HCT116 (cell line): ENCODE measurements around the gene NR2C2AP. TPM values are rescaled to one million over a fixed set of nuclear protein-coding genes. Genes with fewer than 3 reads are reported as not detected.

ENCODE experiments used
- ATAC-seq: fragments of 200-7000 bp; cut with Tn5 transposase; 2 replicates; pipeline ENCODE4 v1.9.1; 2020; ENCODE audit warnings: mild to moderate bottlenecking, moderate library complexity
- BruUV-seq: library from RNA; stranded (reverse); fragments of 400-500 nt; replicated peaks from 2 replicates; lab custom pipeline; 2021; lab: Mats Ljungman, UMichigan
- CTCF ChIA-PET: fragments of 300-600 bp; sonication (Branson Sonifier 250); formaldehyde crosslinking; loops from one replicate; lab custom pipeline; 2021; ENCODE audit warnings: antibody characterized with exemption; lab: Charles Lee
- POLR2A ChIA-PET: fragments of 300-600, 350-600 bp; sonication (Branson Sonifier 250); formaldehyde crosslinking; loops from one replicate; lab custom pipeline; 2021; ENCODE audit warnings: antibody characterized with exemption; lab: Charles Lee
- RAD21 ChIA-PET, 2 experiments: fragments of 300-600 bp; sonication (Branson Sonifier 250); formaldehyde crosslinking; loops; one replicate each; lab custom pipeline; 2023; ENCODE audit warnings: low total read pairs in 2 of 2; ENCODE audit not compliant: uncharacterized antibody in 2 of 2, unreplicated experiment in 2 of 2, low non-redundant PET in 1 of 2; lab: Charles Lee
- DNase-seq: peaks from one replicate; pipeline ENCODE4 v3.0.0-alpha.2; 2010; ENCODE audit warnings: low read depth, low spot score
- H2AFZ ChIP-seq: fragments of 200-600 bp; shearing (Covaris generic), sonication (generic); 2 replicates; pipeline ENCODE4 v1.6.1; 2017; ENCODE audit warnings: low read depth, mixed run types, mixed read lengths, antibody characterized with exemption, low read length; ENCODE audit not compliant: poor library complexity, severe bottlenecking
- H3K27ac ChIP-seq: 2 replicates; pipeline ENCODE4 v1.5.1; 2012; ENCODE audit warnings: low read depth, low read length
- H3K27me3 ChIP-seq: fragments of 200-600 bp; sonication (generic); 2 replicates; pipeline ENCODE4 v1.6.1; 2016; ENCODE audit warnings: mixed run types, low read length, mixed read lengths; ENCODE audit not compliant: insufficient read depth
- H3K36me3 ChIP-seq, 2 experiments: fragments of 200-500 bp in 1 of 2; fragments of 200-600 bp in 1 of 2; sonication (Bioruptor generic) in 1 of 2; sonication (generic) in 1 of 2; 2 replicates each; pipeline versions ENCODE4 v1.5.1 to v1.6.1; 2014 to 2016; ENCODE audit warnings: low read length in 2 of 2, inconsistent platforms in 1 of 2, mixed read lengths in 1 of 2, mixed run types in 1 of 2; ENCODE audit not compliant: insufficient read depth in 2 of 2, control insufficient read depth in 1 of 2
- H3K4me1 ChIP-seq, 2 experiments: fragments of 200-600 bp in 1 of 2; sonication (generic) in 1 of 2; 2 replicates each; pipeline versions ENCODE4 v1.5.1 to v1.6.1; 2012 to 2017; ENCODE audit warnings: low read length in 2 of 2, inconsistent platforms in 1 of 2, mild to moderate bottlenecking in 1 of 2, mixed read lengths in 1 of 2, mixed run types in 1 of 2, moderate library complexity in 1 of 2; ENCODE audit not compliant: insufficient read depth in 2 of 2, control insufficient read depth in 1 of 2
- H3K4me2 ChIP-seq: fragments of 200-600 bp; sonication (generic); 2 replicates; pipeline ENCODE4 v1.6.1; 2017; ENCODE audit warnings: mixed run types, low read length, mixed read lengths
- H3K4me3 ChIP-seq, 2 experiments: fragments of 200-600 bp in 1 of 2; sonication (generic) in 1 of 2; replicated peaks in 1 of 2; 2 replicates each; pipeline ENCODE4 v1.5.1; 2011 to 2016; ENCODE audit warnings: low read length in 2 of 2, control low read depth in 1 of 2, low read depth in 1 of 2, mild to moderate bottlenecking in 1 of 2, mixed read lengths in 1 of 2, mixed run types in 1 of 2
- H3K79me2 ChIP-seq: fragments of 200-600 bp; sonication (generic); 2 replicates; pipeline ENCODE4 v1.6.1; 2017; ENCODE audit warnings: mild to moderate bottlenecking, mixed run types, low read length, moderate library complexity, mixed read lengths; ENCODE audit not compliant: insufficient read depth
- H3K9ac ChIP-seq: fragments of 200-600 bp; sonication (generic); 2 replicates; pipeline ENCODE4 v1.6.1; 2016; ENCODE audit warnings: low read length, mixed read lengths
- H3K9me2 ChIP-seq: fragments of 200-600 bp; sonication (generic), shearing (Covaris generic); 2 replicates; pipeline ENCODE4 v1.6.1; 2017; ENCODE audit warnings: mixed run types, mild to moderate bottlenecking, moderate library complexity; ENCODE audit not compliant: insufficient read depth
- H3K9me3 ChIP-seq, 2 experiments: fragments of 200-500 bp in 1 of 2; fragments of 200-600 bp in 1 of 2; sonication (Bioruptor generic) in 1 of 2; sonication (generic) in 1 of 2; 2 replicates each; pipeline ENCODE4 v1.6.1; 2014 to 2017; ENCODE audit warnings: low read length in 2 of 2, mixed read lengths in 2 of 2, inconsistent platforms in 1 of 2, low read depth in 1 of 2, mild to moderate bottlenecking in 1 of 2, mixed run types in 1 of 2, moderate library complexity in 1 of 2; ENCODE audit not compliant: control insufficient read depth in 1 of 2, insufficient read depth in 1 of 2
- H4K20me1 ChIP-seq: fragments of 200-600 bp; sonication (generic), shearing (Covaris generic); 2 replicates; pipeline ENCODE4 v1.6.1; 2017; ENCODE audit warnings: mixed run types, mild to moderate bottlenecking, moderate library complexity; ENCODE audit not compliant: insufficient read depth
- CBX3 ChIP-seq: IDR thresholded peaks from 2 replicates; pipeline ENCODE4 v1.6.1; 2012; ENCODE audit warnings: low read depth
- CEBPB ChIP-seq: IDR thresholded peaks from 2 replicates; pipeline ENCODE4 v1.6.1; 2012; ENCODE audit warnings: low read depth
- EZH2 ChIP-seq: fragments of 200-600 bp; sonication (generic); IDR thresholded peaks from 2 replicates; pipeline ENCODE4 v1.6.1; 2017; ENCODE audit warnings: antibody characterized with exemption, mixed run types
- EZH2phosphoT487 ChIP-seq: fragments of 200-600 bp; IDR thresholded peaks from 2 replicates; pipeline ENCODE4 v1.6.1; 2018; ENCODE audit warnings: antibody characterized with exemption, borderline replicate concordance
- JUND ChIP-seq: IDR thresholded peaks from 2 replicates; pipeline ENCODE4 v1.6.1; 2012
- MAX ChIP-seq: IDR thresholded peaks from 2 replicates; pipeline ENCODE4 v1.6.1; 2012
- POLR2A ChIP-seq: IDR thresholded peaks from 2 replicates; pipeline ENCODE4 v1.7.0; 2011; ENCODE audit warnings: borderline replicate concordance; ENCODE audit not compliant: insufficient read depth, insufficient read length; ENCODE audit errors: extremely low read depth
- POLR2AphosphoS5 ChIP-seq: IDR thresholded peaks from 2 replicates; pipeline ENCODE4 v1.6.1; 2011; ENCODE audit warnings: mild to moderate bottlenecking, low read depth, low read length, moderate library complexity
- RAD21 ChIP-seq: IDR thresholded peaks from 2 replicates; pipeline ENCODE4 v1.6.1; 2012; ENCODE audit warnings: low read depth, mild to moderate bottlenecking
- REST ChIP-seq: IDR thresholded peaks from 2 replicates; pipeline ENCODE4 v1.6.1; 2012; ENCODE audit warnings: low read depth
- SIN3A ChIP-seq: IDR thresholded peaks from 2 replicates; pipeline ENCODE4 v1.6.1; 2012; ENCODE audit warnings: low read depth
- SP1 ChIP-seq: IDR thresholded peaks from 2 replicates; pipeline ENCODE4 v1.6.1; 2012; ENCODE audit warnings: low read depth
- SRF ChIP-seq: IDR thresholded peaks from 2 replicates; pipeline ENCODE4 v1.6.1; 2012; ENCODE audit warnings: low read depth
- TCF7L2 ChIP-seq: IDR thresholded peaks from 2 replicates; pipeline ENCODE4 v1.7.0; 2011; ENCODE audit warnings: borderline replicate concordance, inconsistent platforms; ENCODE audit not compliant: insufficient read depth, insufficient read length; ENCODE audit errors: extremely low read depth
- YY1 ChIP-seq: IDR thresholded peaks from 2 replicates; pipeline ENCODE4 v1.6.1; 2011; ENCODE audit warnings: low read length, low read depth, moderate library complexity, mild to moderate bottlenecking; ENCODE audit not compliant: insufficient replicate concordance; ENCODE audit errors: extremely low read depth
- ZBTB33 ChIP-seq: IDR thresholded peaks from 2 replicates; pipeline ENCODE4 v1.6.1; 2011; ENCODE audit warnings: mild to moderate bottlenecking, low read length, moderate library complexity; ENCODE audit not compliant: insufficient replicate concordance; ENCODE audit errors: extremely low read depth
- ZFX ChIP-seq: fragments of 450-650 bp; IDR thresholded peaks from 2 replicates; pipeline ENCODE4 v1.6.1; 2017
- intact Hi-C: fragments of 100-400 bp; cut with micrococcal nuclease; formaldehyde crosslinking; loops from 2 replicates; pipeline ENCODE4 v1.10.0; 2022
- total RNA-seq: library from RNA; stranded (reverse); gene quantifications from one replicate; pipeline ENCODE4 v1.2.1, GENCODE V29; 2021; ENCODE audit not compliant: unreplicated experiment

NR2C2AP gene
- total RNA-seq, 1 experiment from 2014 or later, result 45.3 TPM

- no peak for DNase-seq
- no peaks in the 10 kb centered on the region for H3K9me2 ChIP-seq
- no peak overlapping the region for H3K9ac ChIP-seq
- H3K27me3 ChIP-seq, result no peaks in the 10 kb centered on the region
- ChIA-PET CTCF (interaction anchor here (1.6 kb wide), 1 partner anchor 10 kb away, joined by 3 read pairs; no protein-coding TSS in a partner anchor), POLR2A (no interaction called here), RAD21 (no interaction called here)
- no TSS peak for BruUV-seq
- H3K4me3 ChIP-seq, result no peak overlapping the region
- no peaks in the 10 kb centered on the region for H3K36me3 ChIP-seq
- H2AFZ ChIP-seq, result no peak overlapping the region
- ATAC-seq, result no peak
- H3K27ac ChIP-seq, result no peak overlapping the region
- intact Hi-C loops, result no loop called here
- H3K4me2 ChIP-seq, result no peak overlapping the region
- TF ChIP-seq ZBTB33 (no peak), POLR2A (no peak), REST (no peak), SIN3A (no peak), EZH2 (no peak), CEBPB (no peak), EZH2phosphoT487 (no peak), ZFX (no peak), POLR2AphosphoS5 (no peak), MAX (no peak), YY1 (no peak), SRF (no peak), TCF7L2 (no peak), CBX3 (no peak), SP1 (no peak), JUND (no peak), RAD21 (no peak)
- TF ChIP-seq, all 23 proteins: peak for 0
- no peaks in the 10 kb centered on the region for H3K4me1 ChIP-seq
- H3K79me2 ChIP-seq, result no peaks in the 10 kb centered on the region
- no peaks in the 10 kb centered on the region for H3K9me3 ChIP-seq
- H4K20me1 ChIP-seq, result no peaks in the 10 kb centered on the region
These were observed 45.4 kb downstream of the NR2C2AP start for GRCh38 chr19:19157808-19158207.
